Ishikawa (cell line): ENCODE measurements around the gene FAAP100.

Experiments
- RAD21 ChIP-seq: IDR thresholded peaks from 2 replicates; pipeline ENCODE4 v1.6.1; 2012; ENCODE audit warnings: low read depth
- TCF12 ChIP-seq: IDR thresholded peaks from 2 replicates; pipeline ENCODE4 v1.6.1; 2012; ENCODE audit warnings: low read depth
- TF ChIP-seq, protein P1 (sequence below): IDR thresholded peaks from 2 replicates; pipeline ENCODE4 v1.6.1; 2012; ENCODE audit warnings: low read depth, mild to moderate bottlenecking
- TF ChIP-seq, protein P2 (sequence below): IDR thresholded peaks from 2 replicates; pipeline ENCODE4 v1.6.1; 2012

DNA sequence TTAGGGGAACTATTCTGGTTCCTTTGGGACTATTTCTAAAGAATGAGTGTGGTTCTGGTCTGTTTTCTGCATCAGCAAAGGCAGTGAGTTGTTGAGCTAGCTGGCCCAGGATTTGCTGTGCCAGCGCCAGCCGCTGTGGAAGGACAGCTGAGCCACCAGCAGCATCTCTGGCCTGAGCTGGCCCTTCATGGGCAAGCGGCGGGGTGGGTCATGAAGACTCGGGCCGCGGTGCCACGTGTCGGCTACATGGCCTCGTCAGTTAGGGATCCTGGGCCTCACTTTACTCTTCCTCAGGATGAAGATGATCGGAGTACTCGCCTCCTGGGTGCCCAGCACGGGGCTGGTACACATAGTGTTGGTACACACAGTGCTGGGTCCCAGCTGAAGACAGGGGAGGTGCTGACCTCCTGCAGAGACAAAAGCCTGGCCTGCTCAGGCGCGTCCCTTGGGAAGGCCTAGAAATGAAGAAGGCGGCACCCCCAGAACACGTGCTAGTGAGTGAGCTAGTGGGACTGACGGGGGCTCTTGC lies 17.9 kb upstream of the FAAP100 start:
- TF ChIP-seq TCF12, result no peak
- TF ChIP-seq, protein P1, sequence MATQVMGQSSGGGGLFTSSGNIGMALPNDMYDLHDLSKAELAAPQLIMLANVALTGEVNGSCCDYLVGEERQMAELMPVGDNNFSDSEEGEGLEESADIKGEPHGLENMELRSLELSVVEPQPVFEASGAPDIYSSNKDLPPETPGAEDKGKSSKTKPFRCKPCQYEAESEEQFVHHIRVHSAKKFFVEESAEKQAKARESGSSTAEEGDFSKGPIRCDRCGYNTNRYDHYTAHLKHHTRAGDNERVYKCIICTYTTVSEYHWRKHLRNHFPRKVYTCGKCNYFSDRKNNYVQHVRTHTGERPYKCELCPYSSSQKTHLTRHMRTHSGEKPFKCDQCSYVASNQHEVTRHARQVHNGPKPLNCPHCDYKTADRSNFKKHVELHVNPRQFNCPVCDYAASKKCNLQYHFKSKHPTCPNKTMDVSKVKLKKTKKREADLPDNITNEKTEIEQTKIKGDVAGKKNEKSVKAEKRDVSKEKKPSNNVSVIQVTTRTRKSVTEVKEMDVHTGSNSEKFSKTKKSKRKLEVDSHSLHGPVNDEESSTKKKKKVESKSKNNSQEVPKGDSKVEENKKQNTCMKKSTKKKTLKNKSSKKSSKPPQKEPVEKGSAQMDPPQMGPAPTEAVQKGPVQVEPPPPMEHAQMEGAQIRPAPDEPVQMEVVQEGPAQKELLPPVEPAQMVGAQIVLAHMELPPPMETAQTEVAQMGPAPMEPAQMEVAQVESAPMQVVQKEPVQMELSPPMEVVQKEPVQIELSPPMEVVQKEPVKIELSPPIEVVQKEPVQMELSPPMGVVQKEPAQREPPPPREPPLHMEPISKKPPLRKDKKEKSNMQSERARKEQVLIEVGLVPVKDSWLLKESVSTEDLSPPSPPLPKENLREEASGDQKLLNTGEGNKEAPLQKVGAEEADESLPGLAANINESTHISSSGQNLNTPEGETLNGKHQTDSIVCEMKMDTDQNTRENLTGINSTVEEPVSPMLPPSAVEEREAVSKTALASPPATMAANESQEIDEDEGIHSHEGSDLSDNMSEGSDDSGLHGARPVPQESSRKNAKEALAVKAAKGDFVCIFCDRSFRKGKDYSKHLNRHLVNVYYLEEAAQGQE, result no peak
- TF ChIP-seq, protein P2, sequence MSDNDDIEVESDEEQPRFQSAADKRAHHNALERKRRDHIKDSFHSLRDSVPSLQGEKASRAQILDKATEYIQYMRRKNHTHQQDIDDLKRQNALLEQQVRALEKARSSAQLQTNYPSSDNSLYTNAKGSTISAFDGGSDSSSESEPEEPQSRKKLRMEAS, result no peak
- no peak for TF ChIP-seq RAD21
